HFFc6 (cell line): Measurements from ENCODE around the gene PDZD2. TPM values are rescaled to one million over a fixed set of nuclear protein-coding genes. Genes with fewer than 3 reads are reported as not detected.

ENCODE experiments used
- DNase-seq: peaks from one replicate; pipeline ENCODE4 v3.0.0-alpha.2; 2018
- H3K27ac Mint-ChIP-seq: 2 replicates; pipeline ENCODE4 v1.8.0; 2020; ENCODE audit warnings: mild to moderate bottlenecking, mixed read lengths
- H3K27me3 Mint-ChIP-seq: 2 replicates; pipeline ENCODE4 v1.8.0; 2021; ENCODE audit warnings: mild to moderate bottlenecking, moderate library complexity, mixed read lengths; ENCODE audit not compliant: insufficient read depth
- H3K36me3 Mint-ChIP-seq: 2 replicates; pipeline ENCODE4 v1.8.0; 2021; ENCODE audit warnings: low read depth, mixed read lengths
- H3K4me1 Mint-ChIP-seq: 2 replicates; pipeline ENCODE4 v1.8.0; 2020; ENCODE audit warnings: low read depth, mixed read lengths
- H3K4me3 Mint-ChIP-seq: 2 replicates; pipeline ENCODE4 v1.8.0; 2020; ENCODE audit warnings: mild to moderate bottlenecking, moderate library complexity, mixed read lengths
- H3K9me3 Mint-ChIP-seq: 2 replicates; pipeline ENCODE4 v1.8.0; 2020; ENCODE audit warnings: mild to moderate bottlenecking, mixed read lengths
- total RNA-seq, 6 experiments: library from RNA; stranded (reverse); fragmentation: NEBNext Ultra II Directional; extraction: Animal tissue kit (Norgen Biotek cat#: 25700); gene quantifications; 2 replicates in 1 of 6; 3 replicates in 5 of 6; pipeline ENCODE4 v1.2.3, GENCODE V29; 2021
- TF ChIP-seq, protein P1 (sequence below): fragments of 200-600 bp; sonication (generic); IDR thresholded peaks from 2 replicates; pipeline ENCODE4 v1.5.0; 2021; ENCODE audit warnings: antibody characterized with exemption, mild to moderate bottlenecking

Gene PDZD2
- total RNA-seq, 6 experiments from 2014 or later = 0.02 to 0.12 (median 0.09) TPM

DNA sequence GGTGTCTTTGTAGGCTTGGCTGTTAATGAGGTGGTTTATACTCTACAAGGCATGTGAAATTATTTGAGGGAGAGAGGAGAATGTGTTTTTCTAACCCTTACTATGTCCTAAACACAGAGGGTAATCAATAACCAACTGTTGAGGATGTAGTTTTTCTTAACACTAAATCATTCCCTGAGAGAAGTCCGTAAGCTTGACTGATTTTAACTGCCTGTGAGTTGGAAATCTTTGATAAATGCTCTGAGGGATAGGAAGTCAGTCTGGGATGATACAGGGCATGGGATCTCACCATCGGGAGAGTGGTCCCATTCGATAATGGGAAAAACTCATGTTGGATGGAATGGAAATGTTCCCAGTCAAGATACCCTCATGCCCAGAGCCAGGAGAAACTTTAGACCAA, 249.6 kb downstream of the PDZD2 start:
- no peaks in the 10 kb centered on the region for H3K36me3 Mint-ChIP-seq
- H3K9me3 Mint-ChIP-seq = no peaks in the 10 kb centered on the region
- no peak overlapping the region for H3K4me3 Mint-ChIP-seq
- DNase-seq = no peak
- H3K27ac Mint-ChIP-seq = no peak overlapping the region
- TF ChIP-seq, protein P1, sequence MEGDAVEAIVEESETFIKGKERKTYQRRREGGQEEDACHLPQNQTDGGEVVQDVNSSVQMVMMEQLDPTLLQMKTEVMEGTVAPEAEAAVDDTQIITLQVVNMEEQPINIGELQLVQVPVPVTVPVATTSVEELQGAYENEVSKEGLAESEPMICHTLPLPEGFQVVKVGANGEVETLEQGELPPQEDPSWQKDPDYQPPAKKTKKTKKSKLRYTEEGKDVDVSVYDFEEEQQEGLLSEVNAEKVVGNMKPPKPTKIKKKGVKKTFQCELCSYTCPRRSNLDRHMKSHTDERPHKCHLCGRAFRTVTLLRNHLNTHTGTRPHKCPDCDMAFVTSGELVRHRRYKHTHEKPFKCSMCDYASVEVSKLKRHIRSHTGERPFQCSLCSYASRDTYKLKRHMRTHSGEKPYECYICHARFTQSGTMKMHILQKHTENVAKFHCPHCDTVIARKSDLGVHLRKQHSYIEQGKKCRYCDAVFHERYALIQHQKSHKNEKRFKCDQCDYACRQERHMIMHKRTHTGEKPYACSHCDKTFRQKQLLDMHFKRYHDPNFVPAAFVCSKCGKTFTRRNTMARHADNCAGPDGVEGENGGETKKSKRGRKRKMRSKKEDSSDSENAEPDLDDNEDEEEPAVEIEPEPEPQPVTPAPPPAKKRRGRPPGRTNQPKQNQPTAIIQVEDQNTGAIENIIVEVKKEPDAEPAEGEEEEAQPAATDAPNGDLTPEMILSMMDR = no peak
- peaks cover 54% of the 10 kb centered on the region for H3K27me3 Mint-ChIP-seq
- no peaks in the 10 kb centered on the region for H3K4me1 Mint-ChIP-seq

- Mint-ChIP-seq H3K4me3 (no peak overlapping the region), H3K9me3 (no peaks in the 10 kb centered on the region), H3K4me1 (no peaks in the 10 kb centered on the region), H3K27me3 (peaks cover 53% of the 10 kb centered on the region), H3K36me3 (no peaks in the 10 kb centered on the region), H3K27ac (no peak overlapping the region)
- no peak for DNase-seq
- TF ChIP-seq, protein P1 = no peak
Observed at GRCh38 chr5:31889001-31889561, 250.2 kb downstream of the PDZD2 start.

DNA sequence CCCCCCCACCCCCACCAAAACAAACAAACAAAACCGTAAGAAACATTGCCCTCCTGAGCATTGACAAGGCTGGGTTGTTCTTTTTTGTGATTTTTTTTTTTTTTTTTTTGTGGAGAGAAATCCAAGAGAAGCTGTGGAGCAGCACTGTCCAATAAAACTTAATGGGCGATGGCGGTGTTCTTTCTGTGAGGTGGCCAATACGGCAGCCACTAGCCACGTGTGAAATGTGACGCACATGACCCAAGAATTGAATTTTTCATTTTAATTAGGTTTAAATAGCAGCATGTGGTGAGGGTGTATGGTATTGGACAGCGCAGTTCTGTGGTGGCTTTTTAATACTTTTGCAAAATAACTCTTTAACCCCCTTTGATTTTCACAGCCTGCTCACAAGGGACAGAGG, 251.1 kb downstream of the PDZD2 start:
- Mint-ChIP-seq H3K9me3 (no peaks in the 10 kb centered on the region), H3K27me3 (peaks cover 50% of the 10 kb centered on the region), H3K4me3 (no peak overlapping the region), H3K27ac (no peak overlapping the region), H3K4me1 (no peaks in the 10 kb centered on the region), H3K36me3 (no peaks in the 10 kb centered on the region)
- DNase-seq = no peak
- TF ChIP-seq, protein P1 = no peak

GRCh38 chr5:31894141-31894540, 255.2 kb downstream of the PDZD2 start:
- H3K27me3 Mint-ChIP-seq = peaks cover 34% of the 10 kb centered on the region
- no peak for DNase-seq
- no peak overlapping the region for H3K4me3 Mint-ChIP-seq
- TF ChIP-seq, protein P1 = no peak
- no peaks in the 10 kb centered on the region for H3K4me1 Mint-ChIP-seq
- H3K27ac Mint-ChIP-seq = no peak overlapping the region
- H3K9me3 Mint-ChIP-seq = no peaks in the 10 kb centered on the region
- no peaks in the 10 kb centered on the region for H3K36me3 Mint-ChIP-seq

GRCh38 chr5:31895199-31895820, 256.4 kb downstream of the PDZD2 start:
- Mint-ChIP-seq H3K27ac (no peak overlapping the region), H3K9me3 (no peaks in the 10 kb centered on the region), H3K36me3 (no peaks in the 10 kb centered on the region), H3K4me1 (no peaks in the 10 kb centered on the region), H3K27me3 (peaks cover 29% of the 10 kb centered on the region), H3K4me3 (no peak overlapping the region)
- TF ChIP-seq, protein P1 = no peak
- no peak for DNase-seq
